Amygdala (tissue), 56 donors: ENCODE data around the gene GUCA1A.
"Not testable (repeated sequence)": the region's sequence is repeated elsewhere in the genome, so short reads cannot be mapped to it uniquely, and the experiment has no call there.

Experiments
- DNase-seq, 56 donors: peaks; one replicate each; lab custom pipeline; 2025; lab: John Stamatoyannopoulos, UW

Gene GUCA1A

GRCh38 chr6:42171813-42172581 lies 1.2 kb upstream of the GUCA1A start:
- DNase-seq = no peak

- DNase-seq = no peak
Measured at GRCh38 chr6:42175860-42176259, 2.7 kb downstream of the GUCA1A start.

GRCh38 chr6:42176981-42177380 lies 3.8 kb downstream of the GUCA1A start:
- no peak for DNase-seq

- peak in 8 of 56 donors; percentile 3 to 41 (median 20) for DNase-seq
Measured at GRCh38 chr6:42177514-42178364, 4.6 kb downstream of the GUCA1A start.

- DNase-seq = no peak
Measured at GRCh38 chr6:42179261-42179944, 6.2 kb downstream of the GUCA1A start.

GRCh38 chr6:42179945-42180313 lies 6.8 kb downstream of the GUCA1A start:
- no peak for DNase-seq

GRCh38 chr6:42182101-42182500 lies 8.9 kb downstream of the GUCA1A start:
- DNase-seq = no peak

GRCh38 chr6:42184475-42184874 lies 11.3 kb downstream of the GUCA1A start:
- DNase-seq = no peak

- DNase-seq = no peak
Measured at GRCh38 chr6:42185597-42185996, 12.4 kb downstream of the GUCA1A start.

- no peak for DNase-seq
Measured at GRCh38 chr6:42188406-42188805, 15.2 kb downstream of the GUCA1A start.

GRCh38 chr6:42190554-42191183 lies 17.5 kb downstream of the GUCA1A start:
- DNase-seq = no peak

GRCh38 chr6:42192385-42192784 lies 19.2 kb downstream of the GUCA1A start:
- not testable (repeated sequence) for DNase-seq

- DNase-seq = no peak
Measured at GRCh38 chr6:42193491-42193894, 20.3 kb downstream of the GUCA1A start.

GRCh38 chr6:42194056-42194455 lies 20.9 kb downstream of the GUCA1A start:
- DNase-seq = no peak

- no peak for DNase-seq
Measured at GRCh38 chr6:42195415-42195814, 22.3 kb downstream of the GUCA1A start.

GRCh38 chr6:42197555-42198362 lies 24.6 kb downstream of the GUCA1A start:
- peak in 4 of 56 donors; percentile 4 to 42 (median 14) for DNase-seq

GRCh38 chr6:42199106-42199981 lies 26.2 kb downstream of the GUCA1A start:
- DNase-seq = peak in 1 of 56 donors; percentile 15

GRCh38 chr6:42200035-42200434 lies 26.9 kb downstream of the GUCA1A start:
- peak in 2 of 56 donors; percentile 9 to 17 for DNase-seq

GRCh38 chr6:42201382-42201781 lies 28.2 kb downstream of the GUCA1A start:
- DNase-seq = no peak
